ENCODE measurements around the gene PCK1. TPM values are rescaled to one million over a fixed set of nuclear protein-coding genes. Genes with fewer than 3 reads are reported as not detected.

PCK1 gene
- total RNA-seq, 1 experiment from 2014 or later, result not detected

DNA sequence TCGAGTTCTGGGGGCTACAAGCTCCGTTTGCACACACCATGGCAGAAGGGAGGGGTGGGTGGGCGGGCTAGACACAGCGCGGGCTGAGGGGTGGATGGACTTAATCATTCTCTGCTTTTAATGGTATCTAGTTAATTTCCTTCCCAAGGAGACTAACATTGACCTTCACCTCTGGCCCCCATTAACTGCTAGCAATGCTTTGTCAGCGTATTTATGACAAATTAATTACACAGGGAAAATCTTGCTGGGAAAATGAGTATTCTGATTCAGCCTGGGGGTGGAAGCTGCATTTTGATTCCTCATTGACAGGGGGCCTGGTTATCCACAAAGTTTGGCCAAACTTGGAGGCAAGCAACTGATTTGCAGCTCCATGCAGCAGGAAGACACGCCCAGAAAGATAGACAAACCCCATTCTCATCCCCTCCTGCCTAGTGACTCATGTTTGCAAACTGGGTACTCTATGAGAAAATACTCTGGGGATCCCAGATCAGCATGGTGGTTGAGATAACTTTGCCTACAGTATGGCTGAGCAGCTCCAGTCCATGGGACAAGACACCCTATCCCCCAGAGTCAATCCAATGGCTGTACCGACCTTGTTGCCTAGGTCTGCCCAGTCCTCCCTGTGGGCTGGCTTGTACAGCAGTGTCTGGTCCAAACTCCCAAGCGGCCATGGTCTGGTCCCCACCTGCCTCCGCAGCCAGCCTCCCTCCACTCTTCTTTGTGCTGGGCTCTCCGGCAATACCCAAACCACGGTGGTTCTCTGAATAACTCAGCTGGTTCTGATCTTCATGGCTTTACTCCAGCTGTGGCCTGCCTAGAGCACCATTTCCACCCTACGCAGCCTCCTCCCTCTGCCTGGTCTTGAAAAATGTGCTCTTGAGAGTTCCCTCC is 39.7 kb downstream of the PCK1 start:
- no peak overlapping the region for H2AFZ ChIP-seq (ENCODE audit: low read length)
- H3K23ac ChIP-seq (ENCODE audit: insufficient read length, low read depth, low read length), result no peak overlapping the region
- no peaks in the 10 kb centered on the region for H3K23me2 ChIP-seq (ENCODE audit: insufficient read length, low read depth, low read length, poor library complexity, severe bottlenecking)
- no peak overlapping the region for H2BK120ac ChIP-seq (ENCODE audit: low read depth, low read length, poor library complexity, severe bottlenecking)
- H3K9ac ChIP-seq (ENCODE audit: extremely low read depth, insufficient read length, low read length), result no peak overlapping the region
- H3K79me2 ChIP-seq (ENCODE audit: insufficient read depth, low read length), result no peaks in the 10 kb centered on the region
- H2BK5ac ChIP-seq (ENCODE audit: insufficient read length, low read length), result no peak overlapping the region
- H4K91ac ChIP-seq (ENCODE audit: insufficient read length, low read depth, low read length), result no peak overlapping the region
- H3K27ac ChIP-seq (ENCODE audit: insufficient read length, low read depth, low read length), result no peak overlapping the region
- no peaks in the 10 kb centered on the region for H3K79me1 ChIP-seq (ENCODE audit: insufficient read depth, low read depth, low read length, poor library complexity, severe bottlenecking)
- no peak overlapping the region for H3K4me3 Mint-ChIP-seq
- H4K8ac ChIP-seq (replicated peaks; ENCODE audit: insufficient read length, low read depth, low read length), result no peak overlapping the region
- no peaks in the 10 kb centered on the region for H3K27me3 ChIP-seq (ENCODE audit: insufficient read depth, low read length)
- H3K4me1 Mint-ChIP-seq, result peaks cover 8 to 12% of the 10 kb centered on the region in 2 experiments
- no peak overlapping the region for H2BK12ac ChIP-seq (ENCODE audit: insufficient read length, low read depth, low read length)
- no peaks in the 10 kb centered on the region for H3K4me1 ChIP-seq (ENCODE audit: insufficient read depth, low read length)
- no peak overlapping the region for H3K4ac ChIP-seq (ENCODE audit: low read depth, low read length)
- H3K27ac Mint-ChIP-seq, result no peak overlapping the region
- no peaks in the 10 kb centered on the region for H4K20me1 ChIP-seq (ENCODE audit: control insufficient read depth, insufficient read depth, insufficient read length)
- no peak overlapping the region for H2BK15ac ChIP-seq (ENCODE audit: low read depth, low read length)
- no peak overlapping the region for H2BK20ac ChIP-seq (ENCODE audit: low read depth, low read length, poor library complexity, severe bottlenecking)
- no peaks in the 10 kb centered on the region for H3K9me3 ChIP-seq (ENCODE audit: control insufficient read depth, low read depth, low read length)
- H3K14ac ChIP-seq (ENCODE audit: insufficient read depth, low read length), result no peak overlapping the region; the same call in 1 of the 2 replicates
- no peak overlapping the region for H2AK5ac ChIP-seq (ENCODE audit: insufficient read length, low read length)
- H3K18ac ChIP-seq (ENCODE audit: insufficient read length, low read depth, low read length), result no peak overlapping the region
- TF ChIP-seq, protein P1, sequence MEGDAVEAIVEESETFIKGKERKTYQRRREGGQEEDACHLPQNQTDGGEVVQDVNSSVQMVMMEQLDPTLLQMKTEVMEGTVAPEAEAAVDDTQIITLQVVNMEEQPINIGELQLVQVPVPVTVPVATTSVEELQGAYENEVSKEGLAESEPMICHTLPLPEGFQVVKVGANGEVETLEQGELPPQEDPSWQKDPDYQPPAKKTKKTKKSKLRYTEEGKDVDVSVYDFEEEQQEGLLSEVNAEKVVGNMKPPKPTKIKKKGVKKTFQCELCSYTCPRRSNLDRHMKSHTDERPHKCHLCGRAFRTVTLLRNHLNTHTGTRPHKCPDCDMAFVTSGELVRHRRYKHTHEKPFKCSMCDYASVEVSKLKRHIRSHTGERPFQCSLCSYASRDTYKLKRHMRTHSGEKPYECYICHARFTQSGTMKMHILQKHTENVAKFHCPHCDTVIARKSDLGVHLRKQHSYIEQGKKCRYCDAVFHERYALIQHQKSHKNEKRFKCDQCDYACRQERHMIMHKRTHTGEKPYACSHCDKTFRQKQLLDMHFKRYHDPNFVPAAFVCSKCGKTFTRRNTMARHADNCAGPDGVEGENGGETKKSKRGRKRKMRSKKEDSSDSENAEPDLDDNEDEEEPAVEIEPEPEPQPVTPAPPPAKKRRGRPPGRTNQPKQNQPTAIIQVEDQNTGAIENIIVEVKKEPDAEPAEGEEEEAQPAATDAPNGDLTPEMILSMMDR (conservative IDR thresholded peaks at IDR 0.05), result no peak
- peaks cover 5% of the 10 kb centered on the region; the same call in 1 of the 2 replicates for H3K27me3 Mint-ChIP-seq (ENCODE audit: low read depth)
- no peak overlapping the region for H3K56ac ChIP-seq (ENCODE audit: insufficient read length, low read depth, low read length)
- H3K9me3 Mint-ChIP-seq, result no peaks in the 10 kb centered on the region; a peak in 1 of 5 replicates
- H4K5ac ChIP-seq (ENCODE audit: insufficient read length, low read depth, low read length), result no peak overlapping the region
- no peak overlapping the region for H3K4me2 ChIP-seq (ENCODE audit: insufficient read depth, insufficient read length, low read length)
- no peaks in the 10 kb centered on the region; a peak in 2 of 7 replicates for H3K36me3 Mint-ChIP-seq (ENCODE audit: insufficient read depth in 1 of 3, low read depth in 3 of 3)
- WGBS (ENCODE audit: extremely low coverage, insufficient read length, low lambda C conversion rate), result no CpG with 5 or more reads among the region's 13 CpGs
- H3T11ph ChIP-seq (ENCODE audit: low read length), result no peak overlapping the region
- no peak for DNase-seq

Measured in H9 (cell line).